OCI-LY1 (cell line): ENCODE measurements around the gene ZNF28.

Experiments
- CTCF ChIP-seq: fragments of 200-600 bp; sonication (generic), shearing (Covaris generic); IDR thresholded peaks from 2 replicates; pipeline ENCODE4 v1.5.1; 2017; ENCODE audit warnings: mild to moderate bottlenecking, antibody characterized with exemption, low read length, moderate library complexity, mixed read lengths
- EZH2 ChIP-seq: fragments of 200-600 bp; sonication (generic), shearing (Covaris generic); IDR thresholded peaks from 2 replicates; pipeline ENCODE4 v1.8.0; 2017; ENCODE audit warnings: borderline replicate concordance, mixed run types, mild to moderate bottlenecking, antibody characterized with exemption, low read length, moderate library complexity, mixed read lengths

DNA sequence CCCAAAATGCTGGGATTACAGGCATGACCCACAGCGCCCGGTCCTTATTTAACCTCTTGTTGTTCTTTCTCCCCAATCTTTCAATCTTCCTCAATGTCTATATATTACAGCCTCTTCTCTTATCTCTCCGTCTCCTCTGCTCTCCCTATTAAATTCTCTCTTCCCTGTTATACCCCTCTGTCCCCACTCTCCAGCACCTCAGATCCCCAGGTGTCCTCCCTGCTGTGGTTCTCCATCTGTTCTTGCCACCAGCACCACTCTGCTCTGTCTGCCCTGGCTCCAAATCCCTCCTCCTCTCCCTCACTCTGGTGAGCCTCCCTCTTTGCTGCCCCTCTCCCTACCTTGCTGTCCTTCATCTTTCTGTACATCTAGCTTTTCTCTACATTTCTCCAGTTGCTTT is 35.9 kb downstream of the ZNF28 start:
- TF ChIP-seq CTCF = no peak
- TF ChIP-seq EZH2 = no peak
